ENCODE data around the gene SLC4A1AP. TPM values are rescaled to one million over a fixed set of nuclear protein-coding genes. Genes with fewer than 3 reads are reported as not detected.

SLC4A1AP gene
- total and polyA plus RNA-seq, 2 of the 13 experiments (the other 11 are each of a cell fraction or from before 2014, with no cell fraction given): 15.3 to 44.6 TPM

DNA sequence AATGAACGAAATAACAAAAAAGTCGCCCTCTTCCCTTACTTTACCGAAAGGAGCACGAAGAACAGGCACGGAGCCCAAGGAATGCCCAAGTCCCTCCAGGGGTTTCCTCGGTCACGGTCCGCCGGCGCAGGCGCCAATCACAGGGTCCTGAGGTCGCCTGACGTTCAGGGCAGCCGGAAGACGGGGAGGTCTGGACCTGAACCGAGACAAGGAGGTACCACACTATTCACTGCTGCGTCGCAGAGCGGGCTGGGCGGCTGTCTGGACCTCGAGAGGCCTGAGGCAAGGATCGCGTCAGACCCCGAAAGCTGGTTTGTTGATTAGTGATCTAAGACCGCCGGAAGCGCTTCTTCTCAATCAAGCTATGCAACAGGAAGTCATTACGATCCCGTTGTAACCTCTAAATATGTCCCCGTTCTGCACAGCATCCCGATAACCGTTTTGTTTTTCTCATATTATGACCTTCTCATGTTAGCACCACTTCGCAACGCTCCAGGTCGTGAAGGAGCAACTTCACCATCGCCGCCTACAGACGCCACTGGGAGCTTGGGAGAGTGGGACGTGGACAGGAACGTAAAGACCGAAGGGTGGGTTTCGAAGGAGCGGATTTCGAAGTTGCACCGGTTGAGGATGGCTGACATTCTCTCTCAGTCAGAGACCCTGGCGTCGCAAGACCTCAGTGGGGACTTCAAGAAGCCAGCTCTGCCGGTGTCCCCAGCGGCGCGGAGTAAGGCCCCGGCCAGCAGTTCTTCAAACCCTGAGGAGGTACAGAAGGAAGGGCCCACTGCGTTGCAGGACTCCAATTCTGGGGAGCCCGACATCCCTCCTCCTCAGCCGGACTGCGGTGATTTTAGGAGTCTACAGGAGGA is at the start of gene SLC4A1AP, which contains the start of gene SUPT7L (continued):
- TF ChIP-seq GPN1 (CRISPR knock-in tag; IDR thresholded peaks at IDR 0.05; ENCODE audit: borderline replicate concordance): no peak
- TF ChIP-seq CCAR2 (optimal IDR thresholded peaks at IDR 0.05; ENCODE audit: low read depth, low read length): peak; percentile 97
- TF ChIP-seq ATF1 (CRISPR knock-in tag; IDR thresholded peaks at IDR 0.05): peak; percentile 91
- TF ChIP-seq, protein P1, sequence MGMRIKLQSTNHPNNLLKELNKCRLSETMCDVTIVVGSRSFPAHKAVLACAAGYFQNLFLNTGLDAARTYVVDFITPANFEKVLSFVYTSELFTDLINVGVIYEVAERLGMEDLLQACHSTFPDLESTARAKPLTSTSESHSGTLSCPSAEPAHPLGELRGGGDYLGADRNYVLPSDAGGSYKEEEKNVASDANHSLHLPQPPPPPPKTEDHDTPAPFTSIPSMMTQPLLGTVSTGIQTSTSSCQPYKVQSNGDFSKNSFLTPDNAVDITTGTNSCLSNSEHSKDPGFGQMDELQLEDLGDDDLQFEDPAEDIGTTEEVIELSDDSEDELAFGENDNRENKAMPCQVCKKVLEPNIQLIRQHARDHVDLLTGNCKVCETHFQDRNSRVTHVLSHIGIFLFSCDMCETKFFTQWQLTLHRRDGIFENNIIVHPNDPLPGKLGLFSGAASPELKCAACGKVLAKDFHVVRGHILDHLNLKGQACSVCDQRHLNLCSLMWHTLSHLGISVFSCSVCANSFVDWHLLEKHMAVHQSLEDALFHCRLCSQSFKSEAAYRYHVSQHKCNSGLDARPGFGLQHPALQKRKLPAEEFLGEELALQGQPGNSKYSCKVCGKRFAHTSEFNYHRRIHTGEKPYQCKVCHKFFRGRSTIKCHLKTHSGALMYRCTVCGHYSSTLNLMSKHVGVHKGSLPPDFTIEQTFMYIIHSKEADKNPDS (CRISPR knock-in tag; IDR thresholded peaks at IDR 0.05): 0 out of 2 replicates have a peak, but pooled peaks have one; percentile 44
- TF ChIP-seq MAFF (IDR thresholded peaks at IDR 0.05; ENCODE audit: low read depth, low read length): no peak
- peak; percentile 98 for TF ChIP-seq ZNF572 (CRISPR knock-in tag; IDR thresholded peaks at IDR 0.05)
- TF ChIP-seq ZFP91 (CRISPR knock-in tag; IDR thresholded peaks at IDR 0.05; ENCODE audit: borderline replicate concordance): peak; percentile 97
- peak; percentile 49; the same call in 1 of the 2 replicates for TF ChIP-seq BHLHE40 (IDR thresholded peaks at IDR 0.05; ENCODE audit: low read length)
- TF ChIP-seq ARID2 (CRISPR knock-in tag; IDR thresholded peaks at IDR 0.05; ENCODE audit: borderline replicate concordance): no peak; the same call in 1 of the 2 replicates
- TF ChIP-seq, protein P2, sequence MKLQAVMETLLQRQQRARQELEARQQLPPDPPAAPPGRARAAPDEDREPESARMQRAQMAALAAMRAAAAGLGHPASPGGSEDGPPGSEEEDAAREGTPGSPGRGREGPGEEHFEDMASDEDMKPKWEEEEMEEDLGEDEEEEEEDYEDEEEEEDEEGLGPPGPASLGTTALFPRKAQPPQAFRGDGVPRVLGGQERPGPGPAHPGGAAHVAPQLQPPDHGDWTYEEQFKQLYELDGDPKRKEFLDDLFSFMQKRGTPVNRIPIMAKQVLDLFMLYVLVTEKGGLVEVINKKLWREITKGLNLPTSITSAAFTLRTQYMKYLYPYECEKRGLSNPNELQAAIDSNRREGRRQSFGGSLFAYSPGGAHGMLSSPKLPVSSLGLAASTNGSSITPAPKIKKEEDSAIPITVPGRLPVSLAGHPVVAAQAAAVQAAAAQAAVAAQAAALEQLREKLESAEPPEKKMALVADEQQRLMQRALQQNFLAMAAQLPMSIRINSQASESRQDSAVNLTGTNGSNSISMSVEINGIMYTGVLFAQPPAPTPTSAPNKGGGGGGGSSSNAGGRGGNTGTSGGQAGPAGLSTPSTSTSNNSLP (IDR thresholded peaks at IDR 0.05; ENCODE audit: low read depth, low read length): peak; percentile 81
- TF ChIP-seq ZNF550 (CRISPR knock-in tag; IDR thresholded peaks at IDR 0.05; ENCODE audit: borderline replicate concordance): no peak
- TF ChIP-seq AKNA (CRISPR knock-in tag; IDR thresholded peaks at IDR 0.05; ENCODE audit: borderline replicate concordance): peak; percentile 83; the same call in 1 of the 2 replicates
- TF ChIP-seq, protein P3, sequence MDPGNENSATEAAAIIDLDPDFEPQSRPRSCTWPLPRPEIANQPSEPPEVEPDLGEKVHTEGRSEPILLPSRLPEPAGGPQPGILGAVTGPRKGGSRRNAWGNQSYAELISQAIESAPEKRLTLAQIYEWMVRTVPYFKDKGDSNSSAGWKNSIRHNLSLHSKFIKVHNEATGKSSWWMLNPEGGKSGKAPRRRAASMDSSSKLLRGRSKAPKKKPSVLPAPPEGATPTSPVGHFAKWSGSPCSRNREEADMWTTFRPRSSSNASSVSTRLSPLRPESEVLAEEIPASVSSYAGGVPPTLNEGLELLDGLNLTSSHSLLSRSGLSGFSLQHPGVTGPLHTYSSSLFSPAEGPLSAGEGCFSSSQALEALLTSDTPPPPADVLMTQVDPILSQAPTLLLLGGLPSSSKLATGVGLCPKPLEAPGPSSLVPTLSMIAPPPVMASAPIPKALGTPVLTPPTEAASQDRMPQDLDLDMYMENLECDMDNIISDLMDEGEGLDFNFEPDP (CRISPR knock-in tag; conservative IDR thresholded peaks at IDR 0.05): no peak
- TF ChIP-seq NPAS2 (CRISPR knock-in tag; IDR thresholded peaks at IDR 0.05; ENCODE audit: borderline replicate concordance): no peak
- peak; percentile 81 for TF ChIP-seq KLF9 (CRISPR knock-in tag; IDR thresholded peaks at IDR 0.05; ENCODE audit: low read depth)
- TF ChIP-seq ZBTB42 (CRISPR knock-in tag; IDR thresholded peaks at IDR 0.05): 0 out of 2 replicates have a peak, but pooled peaks have one; percentile 20

Measured in HepG2 (cell line).